HCT116 (cell line): ENCODE results near the gene TRIM65. TPM values are rescaled to one million over a fixed set of nuclear protein-coding genes. Genes with fewer than 3 reads are reported as not detected.

Experiments used
- ATAC-seq: fragments of 200-7000 bp; cut with Tn5 transposase; 2 replicates; pipeline ENCODE4 v1.9.1; 2020; ENCODE audit warnings: mild to moderate bottlenecking, moderate library complexity
- BruUV-seq: library from RNA; stranded (reverse); fragments of 400-500 nt; replicated peaks from 2 replicates; lab custom pipeline; 2021; lab: Mats Ljungman, UMichigan
- CTCF ChIA-PET: fragments of 300-600 bp; sonication (Branson Sonifier 250); formaldehyde crosslinking; loops from one replicate; lab custom pipeline; 2021; ENCODE audit warnings: antibody characterized with exemption; lab: Charles Lee
- POLR2A ChIA-PET: fragments of 300-600, 350-600 bp; sonication (Branson Sonifier 250); formaldehyde crosslinking; loops from one replicate; lab custom pipeline; 2021; ENCODE audit warnings: antibody characterized with exemption; lab: Charles Lee
- RAD21 ChIA-PET, 2 experiments: fragments of 300-600 bp; sonication (Branson Sonifier 250); formaldehyde crosslinking; loops; one replicate each; lab custom pipeline; 2023; ENCODE audit warnings: low total read pairs in 2 of 2; ENCODE audit not compliant: uncharacterized antibody in 2 of 2, unreplicated experiment in 2 of 2, low non-redundant PET in 1 of 2; lab: Charles Lee
- DNase-seq: peaks from one replicate; pipeline ENCODE4 v3.0.0-alpha.2; 2010; ENCODE audit warnings: low read depth, low spot score
- H2AFZ ChIP-seq: fragments of 200-600 bp; shearing (Covaris generic), sonication (generic); 2 replicates; pipeline ENCODE4 v1.6.1; 2017; ENCODE audit warnings: low read depth, mixed run types, mixed read lengths, antibody characterized with exemption, low read length; ENCODE audit not compliant: poor library complexity, severe bottlenecking
- H3K27ac ChIP-seq: 2 replicates; pipeline ENCODE4 v1.5.1; 2012; ENCODE audit warnings: low read depth, low read length
- H3K27me3 ChIP-seq: fragments of 200-600 bp; sonication (generic); 2 replicates; pipeline ENCODE4 v1.6.1; 2016; ENCODE audit warnings: mixed run types, low read length, mixed read lengths; ENCODE audit not compliant: insufficient read depth
- H3K36me3 ChIP-seq, 2 experiments: fragments of 200-500 bp in 1 of 2; fragments of 200-600 bp in 1 of 2; sonication (Bioruptor generic) in 1 of 2; sonication (generic) in 1 of 2; 2 replicates each; pipeline versions ENCODE4 v1.5.1 to v1.6.1; 2014 to 2016; ENCODE audit warnings: low read length in 2 of 2, inconsistent platforms in 1 of 2, mixed read lengths in 1 of 2, mixed run types in 1 of 2; ENCODE audit not compliant: insufficient read depth in 2 of 2, control insufficient read depth in 1 of 2
- H3K4me1 ChIP-seq, 2 experiments: fragments of 200-600 bp in 1 of 2; sonication (generic) in 1 of 2; 2 replicates each; pipeline versions ENCODE4 v1.5.1 to v1.6.1; 2012 to 2017; ENCODE audit warnings: low read length in 2 of 2, inconsistent platforms in 1 of 2, mild to moderate bottlenecking in 1 of 2, mixed read lengths in 1 of 2, mixed run types in 1 of 2, moderate library complexity in 1 of 2; ENCODE audit not compliant: insufficient read depth in 2 of 2, control insufficient read depth in 1 of 2
- H3K4me2 ChIP-seq: fragments of 200-600 bp; sonication (generic); 2 replicates; pipeline ENCODE4 v1.6.1; 2017; ENCODE audit warnings: mixed run types, low read length, mixed read lengths
- H3K4me3 ChIP-seq, 2 experiments: fragments of 200-600 bp in 1 of 2; sonication (generic) in 1 of 2; replicated peaks in 1 of 2; 2 replicates each; pipeline ENCODE4 v1.5.1; 2011 to 2016; ENCODE audit warnings: low read length in 2 of 2, control low read depth in 1 of 2, low read depth in 1 of 2, mild to moderate bottlenecking in 1 of 2, mixed read lengths in 1 of 2, mixed run types in 1 of 2
- H3K79me2 ChIP-seq: fragments of 200-600 bp; sonication (generic); 2 replicates; pipeline ENCODE4 v1.6.1; 2017; ENCODE audit warnings: mild to moderate bottlenecking, mixed run types, low read length, moderate library complexity, mixed read lengths; ENCODE audit not compliant: insufficient read depth
- H3K9ac ChIP-seq: fragments of 200-600 bp; sonication (generic); 2 replicates; pipeline ENCODE4 v1.6.1; 2016; ENCODE audit warnings: low read length, mixed read lengths
- H3K9me2 ChIP-seq: fragments of 200-600 bp; sonication (generic), shearing (Covaris generic); 2 replicates; pipeline ENCODE4 v1.6.1; 2017; ENCODE audit warnings: mixed run types, mild to moderate bottlenecking, moderate library complexity; ENCODE audit not compliant: insufficient read depth
- H3K9me3 ChIP-seq, 2 experiments: fragments of 200-500 bp in 1 of 2; fragments of 200-600 bp in 1 of 2; sonication (Bioruptor generic) in 1 of 2; sonication (generic) in 1 of 2; 2 replicates each; pipeline ENCODE4 v1.6.1; 2014 to 2017; ENCODE audit warnings: low read length in 2 of 2, mixed read lengths in 2 of 2, inconsistent platforms in 1 of 2, low read depth in 1 of 2, mild to moderate bottlenecking in 1 of 2, mixed run types in 1 of 2, moderate library complexity in 1 of 2; ENCODE audit not compliant: control insufficient read depth in 1 of 2, insufficient read depth in 1 of 2
- H4K20me1 ChIP-seq: fragments of 200-600 bp; sonication (generic), shearing (Covaris generic); 2 replicates; pipeline ENCODE4 v1.6.1; 2017; ENCODE audit warnings: mixed run types, mild to moderate bottlenecking, moderate library complexity; ENCODE audit not compliant: insufficient read depth
- CBX3 ChIP-seq: IDR thresholded peaks from 2 replicates; pipeline ENCODE4 v1.6.1; 2012; ENCODE audit warnings: low read depth
- CEBPB ChIP-seq: IDR thresholded peaks from 2 replicates; pipeline ENCODE4 v1.6.1; 2012; ENCODE audit warnings: low read depth
- ELF1 ChIP-seq: IDR thresholded peaks from 2 replicates; pipeline ENCODE4 v1.6.1; 2012; ENCODE audit warnings: low read depth, borderline replicate concordance
- EZH2 ChIP-seq: fragments of 200-600 bp; sonication (generic); IDR thresholded peaks from 2 replicates; pipeline ENCODE4 v1.6.1; 2017; ENCODE audit warnings: antibody characterized with exemption, mixed run types
- EZH2phosphoT487 ChIP-seq: fragments of 200-600 bp; IDR thresholded peaks from 2 replicates; pipeline ENCODE4 v1.6.1; 2018; ENCODE audit warnings: antibody characterized with exemption, borderline replicate concordance
- FOSL1 ChIP-seq: IDR thresholded peaks from 2 replicates; pipeline ENCODE4 v1.6.1; 2012; ENCODE audit warnings: low read depth
- JUND ChIP-seq: IDR thresholded peaks from 2 replicates; pipeline ENCODE4 v1.6.1; 2012
- MAX ChIP-seq: IDR thresholded peaks from 2 replicates; pipeline ENCODE4 v1.6.1; 2012
- POLR2A ChIP-seq: IDR thresholded peaks from 2 replicates; pipeline ENCODE4 v1.7.0; 2011; ENCODE audit warnings: borderline replicate concordance; ENCODE audit not compliant: insufficient read depth, insufficient read length; ENCODE audit errors: extremely low read depth
- SIN3A ChIP-seq: IDR thresholded peaks from 2 replicates; pipeline ENCODE4 v1.6.1; 2012; ENCODE audit warnings: low read depth
- SRF ChIP-seq: IDR thresholded peaks from 2 replicates; pipeline ENCODE4 v1.6.1; 2012; ENCODE audit warnings: low read depth
- ZBTB33 ChIP-seq: IDR thresholded peaks from 2 replicates; pipeline ENCODE4 v1.6.1; 2011; ENCODE audit warnings: mild to moderate bottlenecking, low read length, moderate library complexity; ENCODE audit not compliant: insufficient replicate concordance; ENCODE audit errors: extremely low read depth
- ZFX ChIP-seq: fragments of 450-650 bp; IDR thresholded peaks from 2 replicates; pipeline ENCODE4 v1.6.1; 2017
- ZNF274 ChIP-seq: fragments of 200-500 bp; sonication (Bioruptor generic); IDR thresholded peaks from 2 replicates; pipeline ENCODE4 v1.6.1; 2014; ENCODE audit warnings: mild to moderate bottlenecking, low read depth, low read length, inconsistent platforms
- intact Hi-C: fragments of 100-400 bp; cut with micrococcal nuclease; formaldehyde crosslinking; loops from 2 replicates; pipeline ENCODE4 v1.10.0; 2022
- total RNA-seq: library from RNA; stranded (reverse); gene quantifications from one replicate; pipeline ENCODE4 v1.2.1, GENCODE V29; 2021; ENCODE audit not compliant: unreplicated experiment
- TF ChIP-seq, protein P1 (sequence below): IDR thresholded peaks from 2 replicates; pipeline ENCODE4 v1.6.1; 2012; ENCODE audit warnings: low read depth
- TF ChIP-seq, protein P2 (sequence below), 3 experiments: fragments of 200-600 bp in 1 of 3; sonication (generic) in 1 of 3; IDR thresholded peaks in 2 of 3; conservative IDR thresholded peaks in 1 of 3; 2 replicates each; pipeline ENCODE4 v1.5.1; 2012 to 2017; ENCODE audit warnings: low read depth in 2 of 3, low read length in 2 of 3, antibody characterized with exemption in 1 of 3, borderline replicate concordance in 1 of 3, control low read depth in 1 of 3, mild to moderate bottlenecking in 1 of 3, mixed read lengths in 1 of 3, mixed run types in 1 of 3, moderate library complexity in 1 of 3; ENCODE audit not compliant: insufficient read depth in 1 of 3

The TRIM65 gene
- total RNA-seq, 1 experiment from 2014 or later, result 53.0 TPM

GRCh38 chr17:75845058-75845711 lies 51.6 kb downstream of the TRIM65 start (continued):
- TF ChIP-seq, protein P1, sequence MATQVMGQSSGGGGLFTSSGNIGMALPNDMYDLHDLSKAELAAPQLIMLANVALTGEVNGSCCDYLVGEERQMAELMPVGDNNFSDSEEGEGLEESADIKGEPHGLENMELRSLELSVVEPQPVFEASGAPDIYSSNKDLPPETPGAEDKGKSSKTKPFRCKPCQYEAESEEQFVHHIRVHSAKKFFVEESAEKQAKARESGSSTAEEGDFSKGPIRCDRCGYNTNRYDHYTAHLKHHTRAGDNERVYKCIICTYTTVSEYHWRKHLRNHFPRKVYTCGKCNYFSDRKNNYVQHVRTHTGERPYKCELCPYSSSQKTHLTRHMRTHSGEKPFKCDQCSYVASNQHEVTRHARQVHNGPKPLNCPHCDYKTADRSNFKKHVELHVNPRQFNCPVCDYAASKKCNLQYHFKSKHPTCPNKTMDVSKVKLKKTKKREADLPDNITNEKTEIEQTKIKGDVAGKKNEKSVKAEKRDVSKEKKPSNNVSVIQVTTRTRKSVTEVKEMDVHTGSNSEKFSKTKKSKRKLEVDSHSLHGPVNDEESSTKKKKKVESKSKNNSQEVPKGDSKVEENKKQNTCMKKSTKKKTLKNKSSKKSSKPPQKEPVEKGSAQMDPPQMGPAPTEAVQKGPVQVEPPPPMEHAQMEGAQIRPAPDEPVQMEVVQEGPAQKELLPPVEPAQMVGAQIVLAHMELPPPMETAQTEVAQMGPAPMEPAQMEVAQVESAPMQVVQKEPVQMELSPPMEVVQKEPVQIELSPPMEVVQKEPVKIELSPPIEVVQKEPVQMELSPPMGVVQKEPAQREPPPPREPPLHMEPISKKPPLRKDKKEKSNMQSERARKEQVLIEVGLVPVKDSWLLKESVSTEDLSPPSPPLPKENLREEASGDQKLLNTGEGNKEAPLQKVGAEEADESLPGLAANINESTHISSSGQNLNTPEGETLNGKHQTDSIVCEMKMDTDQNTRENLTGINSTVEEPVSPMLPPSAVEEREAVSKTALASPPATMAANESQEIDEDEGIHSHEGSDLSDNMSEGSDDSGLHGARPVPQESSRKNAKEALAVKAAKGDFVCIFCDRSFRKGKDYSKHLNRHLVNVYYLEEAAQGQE, result no peak
- TF ChIP-seq, protein P2, sequence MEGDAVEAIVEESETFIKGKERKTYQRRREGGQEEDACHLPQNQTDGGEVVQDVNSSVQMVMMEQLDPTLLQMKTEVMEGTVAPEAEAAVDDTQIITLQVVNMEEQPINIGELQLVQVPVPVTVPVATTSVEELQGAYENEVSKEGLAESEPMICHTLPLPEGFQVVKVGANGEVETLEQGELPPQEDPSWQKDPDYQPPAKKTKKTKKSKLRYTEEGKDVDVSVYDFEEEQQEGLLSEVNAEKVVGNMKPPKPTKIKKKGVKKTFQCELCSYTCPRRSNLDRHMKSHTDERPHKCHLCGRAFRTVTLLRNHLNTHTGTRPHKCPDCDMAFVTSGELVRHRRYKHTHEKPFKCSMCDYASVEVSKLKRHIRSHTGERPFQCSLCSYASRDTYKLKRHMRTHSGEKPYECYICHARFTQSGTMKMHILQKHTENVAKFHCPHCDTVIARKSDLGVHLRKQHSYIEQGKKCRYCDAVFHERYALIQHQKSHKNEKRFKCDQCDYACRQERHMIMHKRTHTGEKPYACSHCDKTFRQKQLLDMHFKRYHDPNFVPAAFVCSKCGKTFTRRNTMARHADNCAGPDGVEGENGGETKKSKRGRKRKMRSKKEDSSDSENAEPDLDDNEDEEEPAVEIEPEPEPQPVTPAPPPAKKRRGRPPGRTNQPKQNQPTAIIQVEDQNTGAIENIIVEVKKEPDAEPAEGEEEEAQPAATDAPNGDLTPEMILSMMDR (IDR thresholded peaks at IDR 0.05 in 2 of 3, conservative IDR thresholded peaks at IDR 0.05 in 1 of 3; ENCODE audit: borderline replicate concordance in 1 of 3, insufficient read depth in 1 of 3, low read depth in 2 of 3, low read length in 2 of 3), result peak in 2 of 3 experiments; percentile 96 to 98; a peak in 5 of 6 replicates
- peak; percentile 62; the same call in 1 of the 2 replicates for TF ChIP-seq ZFX
- TF ChIP-seq JUND, result no peak
- no peak for TF ChIP-seq EZH2
- TF ChIP-seq, all 23 proteins: peak for 5

GRCh38 chr17:75844530-75845057 lies 52.2 kb downstream of the TRIM65 start:
- no TSS peak for BruUV-seq
- intact Hi-C loops, result loop anchor here (1.0 to 2.0 kb wide), 2 partner anchors 11 to 60 kb away; partner anchors contain the start of genes UNK and WBP2
- no peaks in the 10 kb centered on the region for H3K9me2 ChIP-seq
- CTCF ChIA-PET, result interaction anchor here (0.9 to 3.3 kb wide), 13 partner anchors 11 to 212 kb away, joined by 3 to 46 read pairs (median 5); partner anchors contain the start of gene WBP2
- peak overlapping the region; percentile 86 for H3K9ac ChIP-seq
- RAD21 ChIA-PET, result interaction anchor here (1.1 to 1.4 kb wide), 2 partner anchors 10 to 69 kb away, joined by 3 to 4 read pairs; no protein-coding TSS in a partner anchor
- H3K4me1 ChIP-seq, result peaks cover 33 to 63% of the 10 kb centered on the region in 2 experiments
- H3K4me2 ChIP-seq, result peak overlapping the region; percentile 99
- H3K79me2 ChIP-seq, result no peaks in the 10 kb centered on the region
- peak overlapping the region; percentile 88 for H3K27ac ChIP-seq
- H4K20me1 ChIP-seq, result no peaks in the 10 kb centered on the region
- no peaks in the 10 kb centered on the region for H3K27me3 ChIP-seq
- H3K9me3 ChIP-seq, result no peaks in the 10 kb centered on the region
- POLR2A ChIA-PET, result interaction anchor here (0.7 to 3.3 kb wide), 10 partner anchors 11 to 68 kb away, joined by 3 to 42 read pairs (median 6); partner anchors contain the start of genes UNK and WBP2
- DNase-seq (peak; percentile 85), ATAC-seq (peak; percentile 82)
- H2AFZ ChIP-seq, result no peak overlapping the region
- peak overlapping the region; percentile 46 to 57 for H3K4me3 ChIP-seq
- H3K36me3 ChIP-seq, result peaks cover 18 to 19% of the 10 kb centered on the region in 2 experiments; a peak in 3 of 4 replicates
- no peak for TF ChIP-seq POLR2A
- TF ChIP-seq MAX, result no peak; the same call in 1 of the 2 replicates
- TF ChIP-seq SIN3A, result no peak
- TF ChIP-seq EZH2phosphoT487, result no peak
- TF ChIP-seq FOSL1, result no peak
- no peak for TF ChIP-seq ELF1
- peak; percentile 67 for TF ChIP-seq ZBTB33
- TF ChIP-seq CBX3, result no peak
- TF ChIP-seq ZNF274, result no peak
- TF ChIP-seq CEBPB, result no peak
- TF ChIP-seq ZFX, result no peak
- no peak for TF ChIP-seq SRF
